Heart right ventricle (tissue), 16 donors: ENCODE measurements around the gene PHKG1. TPM values are rescaled to one million over a fixed set of nuclear protein-coding genes. Genes with fewer than 3 reads are reported as not detected.
"Not testable (repeated sequence)": the region's sequence is repeated elsewhere in the genome, so short reads cannot be mapped to it uniquely, and the experiment has no call there.

Experiments
- ATAC-seq, 8 donors: fragments of 200-7000 bp; cut with Tn5 transposase; one replicate each; pipeline ENCODE4 v1.9.1; 2020; ENCODE audit warnings: mild to moderate bottlenecking in 8 of 8, moderate library complexity in 8 of 8, moderate number of reproducible peaks in 1 of 8
- DNase-seq, 2 donors: peaks; one replicate each; pipeline ENCODE4 v3.0.0-alpha.2; 2020
- H3K27ac ChIP-seq, 10 donors: fragments of 200-600 bp; sonication (generic) in 2 of 10; one replicate each; pipeline versions ENCODE4 v1.5.0 to v1.8.0; 2020 to 2022; ENCODE audit warnings: mild to moderate bottlenecking in 3 of 10
- H3K27me3 ChIP-seq, 7 donors: fragments of 200-600 bp; one replicate each; pipeline ENCODE4 v1.8.0; 2021 to 2022; ENCODE audit warnings: mild to moderate bottlenecking in 2 of 7
- H3K36me3 ChIP-seq, 9 donors: fragments of 200-600 bp; sonication (generic) in 1 of 9; one replicate each; pipeline versions ENCODE4 v1.5.0 to v1.8.0; 2020 to 2022; ENCODE audit warnings: mild to moderate bottlenecking in 2 of 9
- H3K4me1 ChIP-seq, 9 donors: fragments of 200-600 bp; sonication (generic) in 1 of 9; one replicate each; pipeline versions ENCODE4 v1.5.0 to v1.8.0; 2020 to 2022; ENCODE audit warnings: mild to moderate bottlenecking in 4 of 9
- H3K4me3 ChIP-seq, 10 donors: fragments of 200-600 bp; sonication (generic) in 2 of 10; one replicate each; pipeline versions ENCODE4 v1.5.0 to v1.8.0; 2020 to 2022; ENCODE audit warnings: mild to moderate bottlenecking in 7 of 10, moderate library complexity in 2 of 10
- H3K9me3 ChIP-seq, 11 donors: fragments of 200-600 bp in 10 of 11; sonication (generic) in 2 of 11; one replicate each; pipeline versions ENCODE4 v1.5.0 to v1.8.0; 2013 to 2022; ENCODE audit warnings: mild to moderate bottlenecking in 2 of 11, control low read depth in 1 of 11, moderate library complexity in 1 of 11
- CTCF ChIP-seq, 9 donors: fragments of 200-600 bp; sonication (generic) in 2 of 9; IDR thresholded peaks; one replicate each; pipeline versions ENCODE4 v1.5.0 to v1.8.0; 2021 to 2022; ENCODE audit warnings: antibody characterized with exemption in 9 of 9, mild to moderate bottlenecking in 5 of 9, moderate library complexity in 1 of 9
- WGBS, 2 donors: extraction: QIAGEN DNeasy Blood & Tissue Kit; methylation state at CpG; one replicate each; pipeline ENCODE4 v1.1.7; 2013; ENCODE audit warnings: inconsistent platforms in 1 of 2; 5-methylcytosine and 5-hydroxymethylcytosine counted together
- intact Hi-C, 10 donors: fragments of 100-400 bp; cut with DNase I; formaldehyde crosslinking; loops; one replicate each; pipeline versions ENCODE4 v1.11.1 to v1.14.2; 2022
- polyA plus RNA-seq, 2 donors: library from polyadenylated mRNA; stranded (reverse); fragments of 200-250 nt; gene quantifications; one replicate each; pipeline ENCODE4 v1.2.3, GENCODE V29; 2013
- total RNA-seq, 10 donors: library from RNA; stranded (reverse); fragmentation: NEBNext Ultra II Directional in 3 of 10; extraction: Animal tissue kit (Norgen Biotek cat#: 25700) in 3 of 10; gene quantifications; one replicate each; pipeline versions ENCODE4 v1.2.1 to v1.2.4, GENCODE V29; 2021 to 2023
- donor health status: Arrhythmogenic right ventricular cardiomyopathy.
- donor health status: ischemic (EF 13 %, LVEDD 7.1; RV severe dilation, severe dysfunction).
- donor health status: healthy with polysubstance abuse.
- donor health status: DM: no; HTN: yes; CAD: no.
- donor health status: DM: no; HTN: no; CAD: no.
- donor health status: ischemic (EF 25% LVEDD 6.9; RV normal size, moderate dysfunction).
- donor health status: ischemic (EF 25% LVEDD 5.7; RV mildly dilated, moderate dysfunction).
- donor health status: healthy.
- donor health status: DM: yes; HTN: yes; CAD: no.
- donor health status: Ischemic cardiomyopathy.
- donor health status: ischemic (EF 35%, LVEDD 5.7; RV mildly dilated, moderate dysfunction).
- donor health status: nonischemic (EF 11% LVEDD 7.7; RV severe dilation, severe dysfunction).
- donor health status: DM: yes; HTN: yes; CAD: no.
- donor health status: PGD.
- donor health status: ischemic (EF 29% LVEDD 5.4; RV normal size, mild dysfunction).
- donor health status: nonischemic (EF 23%, LVEDD 6.1; RV moderate dilation, normal function).

PHKG1 gene
- total and polyA plus RNA-seq, 12 donors: 2.3 to 52.2 (median 21.4) TPM

GRCh38 chr7:56079450-56080185, 13.1 kb downstream of the PHKG1 start:
- no peaks in the 10 kb centered on the region for H3K9me3 ChIP-seq

GRCh38 chr7:56078196-56078595, 14.6 kb downstream of the PHKG1 start:
- peaks cover 19 to 45% (median 26%) of the 10 kb centered on the region in 9 donors for H3K4me1 ChIP-seq
- H3K4me3 ChIP-seq: no peak overlapping the region
- H3K27ac ChIP-seq: peak overlapping the region in 6 of 10 donors; percentile 70 to 95 (median 88)
- WGBS, 2 donors: 94 to 95% methylated on average over 16 of the region's 16 CpGs
- DNase-seq (no peak), ATAC-seq (no peak)
- H3K9me3 ChIP-seq: no peaks in the 10 kb centered on the region
- intact Hi-C loops: loop anchor here in 3 of 10 donors (10.0 kb wide), 2 partner anchors 73 to 433 kb away; no protein-coding TSS in a partner anchor
- peaks cover 0 to 51% (median 0%) of the 10 kb centered on the region in 9 donors for H3K36me3 ChIP-seq
- H3K27me3 ChIP-seq: no peaks in the 10 kb centered on the region
- no peak for TF ChIP-seq CTCF (IDR thresholded peaks at IDR 0.05)

More at GRCh38 chr7:56079450-56080185, 13.1 kb downstream of the PHKG1 start:
- peaks cover 0 to 44% (median 0%) of the 10 kb centered on the region in 9 donors for H3K36me3 ChIP-seq
- peak; percentile 63 to 94 (median 79) for TF ChIP-seq CTCF (IDR thresholded peaks at IDR 0.05)
- DNase-seq (peak; percentile 87 to 89), ATAC-seq (peak; percentile 79 to 93 (median 90))
- H3K27ac ChIP-seq: peak overlapping the region; percentile 70 to 95 (median 86)
- peak overlapping the region in 1 of 10 donors; percentile 3 for H3K4me3 ChIP-seq
- no peaks in the 10 kb centered on the region for H3K27me3 ChIP-seq
- WGBS, 2 donors: 5 to 6% methylated on average over 12 of the region's 12 CpGs
- intact Hi-C loops: loop anchor here in 4 of 10 donors (1.0 to 10.0 kb wide), 3 partner anchors 12 to 435 kb away; no protein-coding TSS in a partner anchor
- peaks cover 20 to 47% (median 31%) of the 10 kb centered on the region in 9 donors for H3K4me1 ChIP-seq

GRCh38 chr7:56077681-56078080, 15.1 kb downstream of the PHKG1 start:
- H3K4me3 ChIP-seq: no peak overlapping the region
- no peak for TF ChIP-seq CTCF (IDR thresholded peaks at IDR 0.05)
- no peaks in the 10 kb centered on the region for H3K9me3 ChIP-seq
- peaks cover 18 to 40% (median 26%) of the 10 kb centered on the region in 9 donors for H3K4me1 ChIP-seq
- ATAC-seq (no peak), DNase-seq (no peak)
- no peaks in the 10 kb centered on the region for H3K27me3 ChIP-seq
- H3K27ac ChIP-seq: no peak overlapping the region
- intact Hi-C loops: loop anchor here in 3 of 10 donors (10.0 kb wide), 2 partner anchors 73 to 433 kb away; no protein-coding TSS in a partner anchor
- WGBS, 2 donors: 92 to 100% methylated on average over 3 of the region's 3 CpGs
- H3K36me3 ChIP-seq: peaks cover 0 to 56% (median 0%) of the 10 kb centered on the region in 9 donors

- H3K9me3 ChIP-seq: no peaks in the 10 kb centered on the region
- intact Hi-C loops: loop anchor here (1.0 to 10.0 kb wide), 9 partner anchors 67 to 642 kb away; no protein-coding TSS in a partner anchor
- TF ChIP-seq CTCF (IDR thresholded peaks at IDR 0.05): peak; percentile 89 to 98 (median 94)
- no peak overlapping the region for H3K4me3 ChIP-seq
- H3K27ac ChIP-seq: peak overlapping the region in 3 of 10 donors; percentile 4 to 34 (median 32)
- peaks cover 7 to 21% (median 12%) of the 10 kb centered on the region in 9 donors for H3K4me1 ChIP-seq
- ATAC-seq (peak; percentile 86 to 95 (median 92)), DNase-seq (peak; percentile 82 to 89)
- peaks cover 0 to 70% (median 16%) of the 10 kb centered on the region in 9 donors for H3K36me3 ChIP-seq
- 8 to 14% methylated on average over 19 of the region's 19 CpGs for WGBS, 2 donors
- H3K27me3 ChIP-seq: no peaks in the 10 kb centered on the region
These were observed 18.4 kb downstream of the PHKG1 start for GRCh38 chr7:56074371-56074791.

- WGBS, 2 donors: 96 to 98% methylated on average over 13 of the region's 13 CpGs
- intact Hi-C loops: not testable (repeated sequence)
- peaks cover 0 to 56% (median 28%) of the 10 kb centered on the region in 9 donors for H3K36me3 ChIP-seq
These were observed 26.4 kb downstream of the PHKG1 start for GRCh38 chr7:56066376-56066775.

More at GRCh38 chr7:56066376-56066775, 26.4 kb downstream of the PHKG1 start:
- not testable (repeated sequence) for H3K9me3 ChIP-seq, H3K27ac ChIP-seq, DNase-seq, H3K4me3 ChIP-seq, ATAC-seq, H3K27me3 ChIP-seq
- peaks cover 0 to 32% (median 11%) of the 10 kb centered on the region in 9 donors for H3K4me1 ChIP-seq
